HG03066 (cell line): ENCODE results near the gene ICAM4.
"Not testable (repeated sequence)": the region's sequence is repeated elsewhere in the genome, so short reads cannot be mapped to it uniquely, and the experiment has no call there.

ENCODE experiments used
- ATAC-seq: cut with Tn5 transposase; IDR thresholded peaks from one replicate; pipeline ENCODE4 v1.9.1; 2021; ENCODE audit warnings: low read depth; ENCODE audit not compliant: unreplicated experiment

Gene ICAM4

DNA sequence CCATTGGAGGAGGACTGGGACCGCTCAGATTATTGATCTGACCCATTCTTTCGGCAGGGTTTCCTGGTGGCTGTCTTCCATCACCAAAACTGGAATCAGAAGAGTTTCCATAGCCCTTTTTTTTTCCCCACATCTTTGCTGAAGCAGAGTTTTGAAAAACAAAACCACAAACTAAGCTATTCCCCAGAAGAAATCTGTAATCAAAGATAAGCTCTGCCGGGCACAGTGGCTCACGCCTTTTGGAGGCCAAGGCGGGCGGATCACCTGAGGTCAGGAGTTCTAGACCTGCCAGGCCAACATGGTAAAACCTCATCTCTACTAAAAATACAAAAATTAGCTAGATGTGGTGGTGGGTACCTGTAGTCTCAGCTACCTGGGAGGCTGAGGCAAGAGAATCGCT is 20.0 kb upstream of the ICAM4 start:
- no peak for ATAC-seq

GRCh38 chr19:10268071-10268470 is 18.7 kb upstream of the ICAM4 start:
- no peak for ATAC-seq

- no peak for ATAC-seq
Measured at GRCh38 chr19:10269333-10270179, 17.2 kb upstream of the ICAM4 start.

- ATAC-seq: no peak
Measured at GRCh38 chr19:10270180-10270615, 16.6 kb upstream of the ICAM4 start.

GRCh38 chr19:10270616-10271394 is 15.9 kb upstream of the ICAM4 start, which contains the start of gene ICAM1:
Gene ICAM1, plus strand, starts transcription at chr19:10271120. Its CDS starts 40 bp downstream, at chr19:10271160.
- ATAC-seq: no peak

DNA sequence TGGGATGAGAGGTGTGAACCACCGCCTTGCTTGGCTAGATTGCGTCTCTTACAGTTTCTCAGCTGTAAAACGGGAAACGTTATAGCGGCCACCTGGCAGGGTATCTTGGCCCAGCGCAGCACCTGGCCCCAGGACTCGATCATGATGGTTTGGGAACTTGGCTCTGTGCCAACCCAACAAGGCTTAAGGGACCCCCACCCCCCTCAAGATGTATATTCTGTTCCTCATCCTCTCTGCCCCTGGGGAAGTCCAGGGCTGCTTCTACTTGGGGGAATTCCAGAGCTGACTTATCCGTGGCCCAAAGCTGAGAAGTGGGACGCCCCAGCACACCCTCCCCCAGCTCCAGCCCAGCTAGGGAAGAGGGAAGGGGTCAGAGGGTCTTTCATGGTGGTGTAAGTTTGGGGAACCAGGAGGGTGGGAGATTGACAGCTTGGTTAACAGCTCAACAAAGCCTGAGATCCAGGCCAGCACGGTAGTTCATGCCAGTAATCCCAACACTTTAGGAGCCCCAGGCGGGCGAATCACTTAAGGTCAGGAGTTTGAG is 15.1 kb upstream of the ICAM4 start:
- ATAC-seq: no peak

- ATAC-seq: no peak
Measured at GRCh38 chr19:10274589-10274988, 12.2 kb upstream of the ICAM4 start.

DNA sequence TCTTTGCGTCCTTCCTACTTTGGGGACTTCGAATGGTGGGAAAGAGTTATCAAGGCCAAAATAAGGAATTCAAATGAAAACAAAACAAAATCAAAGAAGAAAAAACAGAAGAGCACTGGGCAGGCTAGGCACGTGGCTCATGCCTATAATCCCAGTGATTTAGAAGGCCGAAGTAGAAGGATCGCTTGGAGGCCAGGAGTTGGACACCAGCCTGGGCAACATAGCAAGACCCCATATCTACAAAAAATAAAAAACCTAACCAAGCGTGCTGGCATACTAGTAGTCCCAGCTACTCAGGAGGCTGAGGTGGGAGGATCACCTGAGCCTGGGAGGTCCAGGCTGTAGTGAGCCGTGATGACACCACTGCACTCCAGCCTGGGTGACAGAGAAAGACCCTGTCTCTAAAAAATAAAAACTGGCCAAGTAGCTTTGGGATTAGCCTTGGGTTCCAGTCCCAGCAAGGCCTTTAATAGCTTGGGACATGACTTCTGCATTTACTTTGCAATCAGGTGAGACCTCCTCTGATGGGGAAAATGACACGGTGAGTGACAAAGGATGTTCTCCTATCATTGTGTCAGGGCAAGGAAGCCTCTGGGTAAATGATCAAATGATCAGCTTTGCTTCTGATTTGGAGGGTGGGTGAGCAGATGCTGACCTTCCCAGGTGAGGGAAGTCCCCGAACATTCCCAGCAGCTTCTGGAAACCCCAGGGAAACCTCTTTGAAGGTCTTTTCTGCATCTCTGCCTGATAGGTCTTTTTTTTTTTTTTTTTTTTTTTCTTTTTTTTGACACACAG is 8.8 kb upstream of the ICAM4 start:
- ATAC-seq: no peak

GRCh38 chr19:10278935-10279334 is 7.8 kb upstream of the ICAM4 start:
- no peak for ATAC-seq

GRCh38 chr19:10279737-10280442 is 6.9 kb upstream of the ICAM4 start:
- ATAC-seq: no peak

DNA sequence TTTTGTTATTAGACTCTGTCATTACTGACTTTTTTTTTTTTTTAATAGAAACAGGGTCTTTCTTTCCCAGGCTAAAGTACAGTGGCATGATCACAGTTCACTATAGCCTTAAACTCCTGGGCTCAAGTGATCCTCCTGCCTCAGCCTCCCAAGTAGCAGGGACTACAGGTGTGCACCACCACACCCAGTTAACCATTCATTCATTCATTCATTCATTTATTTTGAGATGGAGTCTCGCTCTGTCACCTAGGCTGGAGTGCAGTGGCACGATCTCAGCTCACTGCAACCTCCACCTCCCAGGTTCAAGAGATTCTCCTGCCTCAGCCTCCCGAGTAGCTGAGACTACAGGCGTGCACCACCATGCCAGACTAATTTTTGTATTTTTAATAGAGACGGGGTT is 4.7 kb upstream of the ICAM4 start:
- not testable (repeated sequence) for ATAC-seq

DNA sequence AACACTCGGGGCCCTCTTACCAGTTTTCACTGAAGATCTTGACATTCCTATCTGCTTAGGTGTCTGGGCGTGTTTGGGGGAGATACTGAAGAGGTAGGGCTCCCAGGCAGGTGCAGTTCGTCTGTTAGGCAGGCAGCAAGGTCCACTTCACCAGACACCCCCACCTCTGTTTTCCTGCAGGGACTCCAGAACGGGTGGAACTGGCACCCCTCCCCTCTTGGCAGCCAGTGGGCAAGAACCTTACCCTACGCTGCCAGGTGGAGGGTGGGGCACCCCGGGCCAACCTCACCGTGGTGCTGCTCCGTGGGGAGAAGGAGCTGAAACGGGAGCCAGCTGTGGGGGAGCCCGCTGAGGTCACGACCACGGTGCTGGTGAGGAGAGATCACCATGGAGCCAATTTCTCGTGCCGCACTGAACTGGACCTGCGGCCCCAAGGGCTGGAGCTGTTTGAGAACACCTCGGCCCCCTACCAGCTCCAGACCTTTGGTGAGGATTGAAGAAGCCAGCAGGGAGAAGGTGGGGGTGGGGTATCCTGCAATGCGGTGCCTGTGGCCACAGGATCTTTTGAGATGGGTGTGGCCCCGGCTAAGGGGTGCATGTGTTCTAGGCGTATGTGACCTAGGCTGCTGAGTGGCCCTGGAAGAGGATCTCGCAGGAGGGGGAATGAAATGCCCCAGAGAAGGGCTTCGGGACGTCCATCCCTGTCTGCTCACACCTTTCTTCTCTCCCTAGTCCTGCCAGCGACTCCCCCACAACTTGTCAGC is 3.3 kb upstream of the ICAM4 start:
- no peak for ATAC-seq

GRCh38 chr19:10284065-10284959 is 2.4 kb upstream of the ICAM4 start:
- ATAC-seq: no peak

GRCh38 chr19:10284960-10285278 is 1.8 kb upstream of the ICAM4 start:
- no peak for ATAC-seq

DNA sequence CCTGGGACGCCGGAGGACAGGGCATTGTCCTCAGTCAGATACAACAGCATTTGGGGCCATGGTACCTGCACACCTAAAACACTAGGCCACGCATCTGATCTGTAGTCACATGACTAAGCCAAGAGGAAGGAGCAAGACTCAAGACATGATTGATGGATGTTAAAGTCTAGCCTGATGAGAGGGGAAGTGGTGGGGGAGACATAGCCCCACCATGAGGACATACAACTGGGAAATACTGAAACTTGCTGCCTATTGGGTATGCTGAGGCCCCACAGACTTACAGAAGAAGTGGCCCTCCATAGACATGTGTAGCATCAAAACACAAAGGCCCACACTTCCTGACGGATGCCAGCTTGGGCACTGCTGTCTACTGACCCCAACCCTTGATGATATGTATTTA is 1.4 kb upstream of the ICAM4 start:
- no peak for ATAC-seq

- no peak for ATAC-seq
Measured at GRCh38 chr19:10288662-10289166, 2.0 kb downstream of the ICAM4 start.

DNA sequence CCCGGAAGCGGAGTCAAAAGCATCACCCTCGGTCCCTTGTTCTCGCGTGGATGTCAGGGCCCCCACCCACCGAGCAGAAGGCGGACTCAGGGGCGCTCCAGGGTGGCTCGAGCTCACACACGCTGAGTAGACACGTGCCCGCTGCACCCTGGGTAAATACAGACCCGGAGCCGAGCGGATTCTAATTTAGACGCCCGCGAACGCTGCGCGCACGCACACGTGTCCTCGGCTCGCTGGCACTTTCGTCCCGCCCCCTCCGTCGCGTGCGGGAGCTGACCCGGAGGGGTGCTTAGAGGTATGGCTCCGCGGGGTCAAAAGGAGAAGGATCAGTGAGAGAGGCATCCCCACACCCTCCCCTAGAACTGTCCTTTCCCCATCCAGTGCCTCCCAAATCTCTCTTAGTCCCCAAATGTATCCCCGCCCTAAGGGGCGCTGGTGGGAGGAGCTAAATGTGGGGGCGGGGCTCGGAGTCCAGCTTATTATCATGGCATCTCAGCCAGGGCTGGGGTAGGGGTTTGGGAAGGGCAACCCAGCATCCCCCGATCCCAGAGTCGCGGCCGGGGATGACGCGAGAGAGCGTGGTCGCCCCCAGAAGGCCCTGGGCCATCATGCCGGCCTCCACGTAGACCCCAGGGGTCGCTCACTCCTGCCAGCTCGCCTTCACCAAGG is 2.5 kb downstream of the ICAM4 start:
- no peak for ATAC-seq
